Measurements from ENCODE around the gene SUN5. TPM values are rescaled to one million over a fixed set of nuclear protein-coding genes. Genes with fewer than 3 reads are reported as not detected.

SUN5 gene
- total RNA-seq, 1 donor from 2014 or later = not detected

DNA sequence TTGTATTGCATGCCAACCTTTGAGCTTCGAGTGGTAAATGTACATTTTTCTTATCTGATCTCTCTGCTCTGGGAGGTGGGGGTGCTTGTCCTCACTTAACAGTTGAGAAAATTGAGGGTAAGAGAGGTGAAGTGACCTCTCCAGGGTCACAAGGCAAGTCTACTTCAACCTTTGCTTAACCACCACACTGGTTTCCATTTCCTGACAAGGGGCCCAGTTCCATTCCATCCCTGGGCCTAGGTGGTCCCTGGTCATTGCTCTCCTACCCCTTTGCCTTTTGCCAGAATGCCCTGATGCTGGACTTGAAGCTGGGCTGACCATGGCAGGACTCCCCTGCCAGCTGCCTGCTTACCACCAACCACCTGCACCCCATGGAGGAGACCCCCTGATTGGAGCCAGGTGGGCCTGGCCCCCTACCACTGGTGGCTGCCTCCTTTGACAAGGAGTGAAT is 39.5 kb upstream of the SUN5 start:
- peaks cover 20% of the 10 kb centered on the region for H3K27me3 Mint-ChIP-seq (ENCODE audit: low read depth)
- peaks cover 2% of the 10 kb centered on the region for H3K36me3 Mint-ChIP-seq
- TF ChIP-seq, protein P1, sequence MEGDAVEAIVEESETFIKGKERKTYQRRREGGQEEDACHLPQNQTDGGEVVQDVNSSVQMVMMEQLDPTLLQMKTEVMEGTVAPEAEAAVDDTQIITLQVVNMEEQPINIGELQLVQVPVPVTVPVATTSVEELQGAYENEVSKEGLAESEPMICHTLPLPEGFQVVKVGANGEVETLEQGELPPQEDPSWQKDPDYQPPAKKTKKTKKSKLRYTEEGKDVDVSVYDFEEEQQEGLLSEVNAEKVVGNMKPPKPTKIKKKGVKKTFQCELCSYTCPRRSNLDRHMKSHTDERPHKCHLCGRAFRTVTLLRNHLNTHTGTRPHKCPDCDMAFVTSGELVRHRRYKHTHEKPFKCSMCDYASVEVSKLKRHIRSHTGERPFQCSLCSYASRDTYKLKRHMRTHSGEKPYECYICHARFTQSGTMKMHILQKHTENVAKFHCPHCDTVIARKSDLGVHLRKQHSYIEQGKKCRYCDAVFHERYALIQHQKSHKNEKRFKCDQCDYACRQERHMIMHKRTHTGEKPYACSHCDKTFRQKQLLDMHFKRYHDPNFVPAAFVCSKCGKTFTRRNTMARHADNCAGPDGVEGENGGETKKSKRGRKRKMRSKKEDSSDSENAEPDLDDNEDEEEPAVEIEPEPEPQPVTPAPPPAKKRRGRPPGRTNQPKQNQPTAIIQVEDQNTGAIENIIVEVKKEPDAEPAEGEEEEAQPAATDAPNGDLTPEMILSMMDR (IDR thresholded peaks at IDR 0.05; ENCODE audit: unreplicated experiment) = no peak
- H3K9me3 Mint-ChIP-seq = peaks cover 22% of the 10 kb centered on the region
- no peak overlapping the region for H3K4me3 Mint-ChIP-seq
- no peak overlapping the region for H3K27ac Mint-ChIP-seq
- no peaks in the 10 kb centered on the region for H3K4me1 Mint-ChIP-seq
- no peak for DNase-seq (ENCODE audit: low spot score in 2 of 2, unreplicated experiment in 2 of 2)

DNA sequence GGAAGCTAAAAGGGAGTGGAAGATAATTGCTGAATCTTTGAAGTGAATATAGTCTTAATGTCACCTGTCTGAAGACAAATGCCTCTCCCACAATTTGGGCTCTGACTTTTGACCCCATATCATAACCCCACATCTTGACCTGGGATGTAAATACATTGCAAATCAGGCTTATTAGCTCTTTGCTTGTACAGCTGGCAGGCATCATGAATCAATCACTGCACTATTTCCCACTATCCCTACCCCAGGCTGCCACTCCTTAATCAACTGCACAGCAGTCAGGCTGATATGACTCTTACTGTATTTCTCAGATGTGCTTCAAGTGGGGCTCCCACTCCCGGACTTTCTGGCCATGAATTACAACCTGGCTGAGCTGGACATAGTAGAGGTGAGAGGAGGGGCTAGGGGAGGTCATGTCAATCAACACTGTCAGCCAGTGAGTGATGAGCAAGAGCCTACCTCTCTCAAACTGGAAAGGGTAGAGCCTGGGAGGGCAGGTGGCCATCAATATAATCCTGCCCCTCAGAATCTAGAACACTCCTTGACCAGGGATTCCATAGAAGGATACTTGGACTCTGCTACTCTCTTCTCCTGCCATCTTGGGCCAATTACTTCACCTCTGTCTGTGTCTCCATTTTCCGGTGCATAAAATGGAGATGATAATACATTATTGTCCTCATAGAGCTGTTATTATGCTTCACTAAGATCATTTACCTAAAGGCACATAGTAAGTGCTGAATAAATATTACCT is 38.9 kb upstream of the SUN5 start:
- H3K27ac Mint-ChIP-seq = no peak overlapping the region
- H3K4me3 Mint-ChIP-seq = no peak overlapping the region
- H3K36me3 Mint-ChIP-seq = peaks cover 2% of the 10 kb centered on the region
- H3K4me1 Mint-ChIP-seq = no peaks in the 10 kb centered on the region
- H3K27me3 Mint-ChIP-seq (ENCODE audit: low read depth) = peaks cover 25% of the 10 kb centered on the region
- TF ChIP-seq, protein P1 (IDR thresholded peaks at IDR 0.05; ENCODE audit: unreplicated experiment) = no peak
- peaks cover 22% of the 10 kb centered on the region for H3K9me3 Mint-ChIP-seq
- DNase-seq (ENCODE audit: low spot score in 2 of 2, unreplicated experiment in 2 of 2) = no peak

DNA sequence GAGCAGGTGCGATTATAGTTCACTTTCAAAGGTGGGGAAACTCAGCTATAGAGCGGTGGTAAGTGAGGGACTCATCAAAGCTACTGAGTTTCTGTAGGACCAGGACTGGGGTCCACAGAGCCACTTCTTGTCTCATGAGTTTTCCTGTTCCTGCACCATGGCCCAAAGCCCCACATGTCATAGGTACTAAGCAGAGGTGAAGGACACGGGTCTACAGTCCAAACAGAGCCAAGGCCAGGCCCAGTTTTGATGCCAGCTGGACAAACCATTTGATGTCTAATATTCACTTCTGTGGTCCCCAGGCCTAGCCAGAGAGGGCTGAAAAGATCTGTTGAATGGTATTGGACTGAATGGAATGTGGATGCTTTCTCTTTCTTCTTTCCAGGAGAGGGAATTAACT is 38.2 kb upstream of the SUN5 start:
- Mint-ChIP-seq H3K9me3 (peaks cover 22% of the 10 kb centered on the region), H3K4me3 (no peak overlapping the region), H3K36me3 (peaks cover 2% of the 10 kb centered on the region), H3K27me3 (ENCODE audit: low read depth) (peaks cover 31% of the 10 kb centered on the region), H3K27ac (no peak overlapping the region), H3K4me1 (no peaks in the 10 kb centered on the region)
- TF ChIP-seq, protein P1 (IDR thresholded peaks at IDR 0.05; ENCODE audit: unreplicated experiment) = no peak
- DNase-seq (ENCODE audit: low spot score in 2 of 2, unreplicated experiment in 2 of 2) = no peak

DNA sequence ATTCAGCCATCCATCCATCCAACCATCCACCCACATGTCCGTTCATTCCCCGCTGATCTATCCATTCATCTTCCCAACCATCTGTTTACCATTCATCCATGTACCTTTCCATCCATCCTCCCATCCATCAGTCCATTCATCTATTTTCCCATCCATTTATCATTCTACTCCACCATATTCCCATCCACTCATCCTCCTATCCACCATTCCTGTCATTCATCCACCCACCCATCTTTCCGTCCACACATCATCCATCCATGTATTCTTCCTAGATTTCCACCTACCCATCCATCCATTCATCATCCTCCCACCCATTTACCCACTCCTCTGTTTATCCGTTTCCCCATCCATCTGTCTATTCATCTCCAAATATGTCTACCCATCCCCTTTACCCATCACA is 34.0 kb upstream of the SUN5 start:
- no peak overlapping the region for H3K4me3 Mint-ChIP-seq
- H3K27ac Mint-ChIP-seq = no peak overlapping the region
- no peak for DNase-seq (ENCODE audit: low spot score in 2 of 2, unreplicated experiment in 2 of 2)
- H3K4me1 Mint-ChIP-seq = no peaks in the 10 kb centered on the region
- peaks cover 37% of the 10 kb centered on the region for H3K27me3 Mint-ChIP-seq (ENCODE audit: low read depth)
- no peaks in the 10 kb centered on the region for H3K9me3 Mint-ChIP-seq
- TF ChIP-seq, protein P1 (IDR thresholded peaks at IDR 0.05; ENCODE audit: unreplicated experiment) = no peak
- no peaks in the 10 kb centered on the region for H3K36me3 Mint-ChIP-seq

DNA sequence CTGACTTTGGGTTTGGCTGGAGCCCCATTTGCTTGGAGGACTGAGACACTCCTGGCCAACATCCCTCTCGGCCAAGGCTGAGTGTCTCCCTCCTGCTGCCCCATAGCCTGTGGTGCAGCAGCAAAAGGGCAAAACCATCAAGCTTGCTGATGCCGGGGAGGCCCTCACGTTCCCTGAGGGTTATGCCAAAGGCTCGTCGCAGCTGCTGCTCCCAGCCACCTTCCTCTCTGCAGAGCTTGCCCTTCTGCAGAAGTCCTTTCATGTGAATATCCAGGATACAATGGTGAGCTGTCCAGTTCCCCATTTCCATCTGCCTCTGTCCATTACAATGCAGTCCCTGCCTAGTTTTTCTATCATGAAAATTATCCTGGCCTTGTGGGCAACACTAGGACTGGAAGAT is 33.2 kb upstream of the SUN5 start:
- no peaks in the 10 kb centered on the region for H3K4me1 Mint-ChIP-seq
- no peak overlapping the region for H3K27ac Mint-ChIP-seq
- DNase-seq (ENCODE audit: low spot score in 2 of 2, unreplicated experiment in 2 of 2) = no peak
- TF ChIP-seq, protein P1 (IDR thresholded peaks at IDR 0.05; ENCODE audit: unreplicated experiment) = no peak
- H3K27me3 Mint-ChIP-seq (ENCODE audit: low read depth) = peaks cover 43% of the 10 kb centered on the region
- no peaks in the 10 kb centered on the region for H3K36me3 Mint-ChIP-seq
- H3K4me3 Mint-ChIP-seq = no peak overlapping the region
- H3K9me3 Mint-ChIP-seq = no peaks in the 10 kb centered on the region
